Measurements from ENCODE around the gene PHLPP1.
A peak's percentile ranks its signal among the peaks of the same experiment; 100 is the strongest.

The PHLPP1 gene

GRCh38 chr18:62784338-62784965, 69.1 kb downstream of the PHLPP1 start:
- CTCF ChIA-PET, result no interaction called here
- Histone ChIP-seq H3K4me1 (ENCODE audit: control insufficient read depth, insufficient read depth, low read length) (peaks cover 67% of the 10 kb centered on the region), H3K4me3 (ENCODE audit: low read depth, low read length) (no peak overlapping the region), H3K36me3 (ENCODE audit: control insufficient read depth in 2 of 2, insufficient read depth in 1 of 2, low read length in 2 of 2) (no peaks in the 10 kb centered on the region), H3K27ac (ENCODE audit: extremely low read depth, low read depth, low read length) (no peak overlapping the region), H3K9me3 (ENCODE audit: control insufficient read depth, insufficient read depth, low read depth, low read length) (no peaks in the 10 kb centered on the region)
- TF ChIP-seq ZNF768 (tag by site-specific recombination; IDR thresholded peaks at IDR 0.05), result no peak
- peak; percentile 85 for TF ChIP-seq PRDM4 (tag by site-specific recombination; IDR thresholded peaks at IDR 0.05)
- TF ChIP-seq MZF1 (tag by site-specific recombination; IDR thresholded peaks at IDR 0.05; ENCODE audit: borderline replicate concordance), result no peak
- peak; percentile 69 for TF ChIP-seq ZNF600 (tag by site-specific recombination; IDR thresholded peaks at IDR 0.05)
- TF ChIP-seq ZNF433 (tag by site-specific recombination; IDR thresholded peaks at IDR 0.05; ENCODE audit: low read depth), result no peak
- TF ChIP-seq ZNF292 (tag by site-specific recombination; IDR thresholded peaks at IDR 0.05; ENCODE audit: borderline replicate concordance, low read depth), result no peak
- peak; percentile 60; the same call in 1 of the 2 replicates for TF ChIP-seq ZBTB1 (tag by site-specific recombination; IDR thresholded peaks at IDR 0.05)
- TF ChIP-seq ZSCAN16 (tag by site-specific recombination; IDR thresholded peaks at IDR 0.05), result no peak
- TF ChIP-seq ZNF792 (tag by site-specific recombination; IDR thresholded peaks at IDR 0.05), result no peak
- no peak for TF ChIP-seq ZBTB48 (tag by site-specific recombination; IDR thresholded peaks at IDR 0.05)
- TF ChIP-seq ZNF133 (tag by site-specific recombination; IDR thresholded peaks at IDR 0.05), result no peak
- no peak for TF ChIP-seq ZNF791 (tag by site-specific recombination; IDR thresholded peaks at IDR 0.05)
- peak; percentile 56 for TF ChIP-seq PRDM1 (tag by site-specific recombination; IDR thresholded peaks at IDR 0.05)
- no peak for TF ChIP-seq ZNF571 (tag by site-specific recombination; IDR thresholded peaks at IDR 0.05)
- no peak for TF ChIP-seq ZBTB10 (tag by site-specific recombination; IDR thresholded peaks at IDR 0.05)
- TF ChIP-seq ZNF514 (tag by site-specific recombination; IDR thresholded peaks at IDR 0.05), result no peak
- POLR2A ChIA-PET, result no interaction called here

- H3K36me3 ChIP-seq (ENCODE audit: control insufficient read depth in 2 of 2, insufficient read depth in 1 of 2, low read length in 2 of 2), result no peaks in the 10 kb centered on the region
- H3K27ac ChIP-seq (ENCODE audit: extremely low read depth, low read depth, low read length), result peak overlapping the region; percentile 28; the same call in 1 of the 2 replicates
- ChIA-PET CTCF (no interaction called here), POLR2A (no interaction called here)
- peaks cover 68% of the 10 kb centered on the region for H3K4me1 ChIP-seq (ENCODE audit: control insufficient read depth, insufficient read depth, low read length)
- H3K9me3 ChIP-seq (ENCODE audit: control insufficient read depth, insufficient read depth, low read depth, low read length), result no peaks in the 10 kb centered on the region
- no peak overlapping the region for H3K4me3 ChIP-seq (ENCODE audit: low read depth, low read length)
- TF ChIP-seq TSHZ1 (tag by site-specific recombination; IDR thresholded peaks at IDR 0.05; ENCODE audit: borderline replicate concordance), result peak; percentile 93
- peak; percentile 91 for TF ChIP-seq ZNF366 (tag by site-specific recombination; conservative IDR thresholded peaks at IDR 0.05)
- TF ChIP-seq, protein P1, sequence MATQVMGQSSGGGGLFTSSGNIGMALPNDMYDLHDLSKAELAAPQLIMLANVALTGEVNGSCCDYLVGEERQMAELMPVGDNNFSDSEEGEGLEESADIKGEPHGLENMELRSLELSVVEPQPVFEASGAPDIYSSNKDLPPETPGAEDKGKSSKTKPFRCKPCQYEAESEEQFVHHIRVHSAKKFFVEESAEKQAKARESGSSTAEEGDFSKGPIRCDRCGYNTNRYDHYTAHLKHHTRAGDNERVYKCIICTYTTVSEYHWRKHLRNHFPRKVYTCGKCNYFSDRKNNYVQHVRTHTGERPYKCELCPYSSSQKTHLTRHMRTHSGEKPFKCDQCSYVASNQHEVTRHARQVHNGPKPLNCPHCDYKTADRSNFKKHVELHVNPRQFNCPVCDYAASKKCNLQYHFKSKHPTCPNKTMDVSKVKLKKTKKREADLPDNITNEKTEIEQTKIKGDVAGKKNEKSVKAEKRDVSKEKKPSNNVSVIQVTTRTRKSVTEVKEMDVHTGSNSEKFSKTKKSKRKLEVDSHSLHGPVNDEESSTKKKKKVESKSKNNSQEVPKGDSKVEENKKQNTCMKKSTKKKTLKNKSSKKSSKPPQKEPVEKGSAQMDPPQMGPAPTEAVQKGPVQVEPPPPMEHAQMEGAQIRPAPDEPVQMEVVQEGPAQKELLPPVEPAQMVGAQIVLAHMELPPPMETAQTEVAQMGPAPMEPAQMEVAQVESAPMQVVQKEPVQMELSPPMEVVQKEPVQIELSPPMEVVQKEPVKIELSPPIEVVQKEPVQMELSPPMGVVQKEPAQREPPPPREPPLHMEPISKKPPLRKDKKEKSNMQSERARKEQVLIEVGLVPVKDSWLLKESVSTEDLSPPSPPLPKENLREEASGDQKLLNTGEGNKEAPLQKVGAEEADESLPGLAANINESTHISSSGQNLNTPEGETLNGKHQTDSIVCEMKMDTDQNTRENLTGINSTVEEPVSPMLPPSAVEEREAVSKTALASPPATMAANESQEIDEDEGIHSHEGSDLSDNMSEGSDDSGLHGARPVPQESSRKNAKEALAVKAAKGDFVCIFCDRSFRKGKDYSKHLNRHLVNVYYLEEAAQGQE (tag by site-specific recombination; IDR thresholded peaks at IDR 0.05), result no peak
- peak; percentile 72; the same call in 1 of the 2 replicates for TF ChIP-seq OVOL3 (tag by site-specific recombination; IDR thresholded peaks at IDR 0.05)
- TF ChIP-seq PBX3 (CRISPR knock-in tag; IDR thresholded peaks at IDR 0.05), result no peak
- peak; percentile 67 for TF ChIP-seq ZSCAN23 (tag by site-specific recombination; IDR thresholded peaks at IDR 0.05)
Observed at GRCh38 chr18:62784966-62785413, 69.6 kb downstream of the PHLPP1 start.
